Sigmoid colon (tissue), 4 donors: ENCODE data around the gene ZWILCH.

ENCODE experiments used
- EP300 ChIP-seq, 4 donors: sonication (generic); formaldehyde crosslinking; IDR thresholded peaks; one replicate each; pipeline ENCODE4 v1.6.1; 2017; ENCODE audit warnings: antibody characterized with exemption in 4 of 4
- POLR2A ChIP-seq, 2 donors: fragments of 450-650 bp; IDR thresholded peaks; one replicate each; pipeline ENCODE4 v1.6.1; 2016; ENCODE audit warnings: antibody characterized with exemption in 2 of 2, mild to moderate bottlenecking in 2 of 2, moderate library complexity in 2 of 2
- TF ChIP-seq, protein P1 (sequence below), 4 experiments: fragments of 450-650 bp in 3 of 4; fragments of 200-600 bp in 1 of 4; IDR thresholded peaks; one replicate each; pipeline ENCODE4 v1.5.1; 2016 to 2019; ENCODE audit warnings: antibody characterized with exemption in 4 of 4, mild to moderate bottlenecking in 3 of 4, moderate library complexity in 2 of 4

GRCh38 chr15:66505818-66506217, 692 bp downstream of the ZWILCH start:
- TF ChIP-seq, protein P1, sequence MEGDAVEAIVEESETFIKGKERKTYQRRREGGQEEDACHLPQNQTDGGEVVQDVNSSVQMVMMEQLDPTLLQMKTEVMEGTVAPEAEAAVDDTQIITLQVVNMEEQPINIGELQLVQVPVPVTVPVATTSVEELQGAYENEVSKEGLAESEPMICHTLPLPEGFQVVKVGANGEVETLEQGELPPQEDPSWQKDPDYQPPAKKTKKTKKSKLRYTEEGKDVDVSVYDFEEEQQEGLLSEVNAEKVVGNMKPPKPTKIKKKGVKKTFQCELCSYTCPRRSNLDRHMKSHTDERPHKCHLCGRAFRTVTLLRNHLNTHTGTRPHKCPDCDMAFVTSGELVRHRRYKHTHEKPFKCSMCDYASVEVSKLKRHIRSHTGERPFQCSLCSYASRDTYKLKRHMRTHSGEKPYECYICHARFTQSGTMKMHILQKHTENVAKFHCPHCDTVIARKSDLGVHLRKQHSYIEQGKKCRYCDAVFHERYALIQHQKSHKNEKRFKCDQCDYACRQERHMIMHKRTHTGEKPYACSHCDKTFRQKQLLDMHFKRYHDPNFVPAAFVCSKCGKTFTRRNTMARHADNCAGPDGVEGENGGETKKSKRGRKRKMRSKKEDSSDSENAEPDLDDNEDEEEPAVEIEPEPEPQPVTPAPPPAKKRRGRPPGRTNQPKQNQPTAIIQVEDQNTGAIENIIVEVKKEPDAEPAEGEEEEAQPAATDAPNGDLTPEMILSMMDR (IDR thresholded peaks at IDR 0.05) = no peak
- TF ChIP-seq POLR2A (IDR thresholded peaks at IDR 0.05) (no peak), EP300 (IDR thresholded peaks at IDR 0.05) (no peak)
